ENCODE data around the gene CBX8.
A peak's percentile ranks its signal among the peaks of the same experiment; 100 is the strongest.

GRCh38 chr17:79831265-79832217 lies 34.7 kb upstream of the CBX8 start:
- TF ChIP-seq, protein P1, sequence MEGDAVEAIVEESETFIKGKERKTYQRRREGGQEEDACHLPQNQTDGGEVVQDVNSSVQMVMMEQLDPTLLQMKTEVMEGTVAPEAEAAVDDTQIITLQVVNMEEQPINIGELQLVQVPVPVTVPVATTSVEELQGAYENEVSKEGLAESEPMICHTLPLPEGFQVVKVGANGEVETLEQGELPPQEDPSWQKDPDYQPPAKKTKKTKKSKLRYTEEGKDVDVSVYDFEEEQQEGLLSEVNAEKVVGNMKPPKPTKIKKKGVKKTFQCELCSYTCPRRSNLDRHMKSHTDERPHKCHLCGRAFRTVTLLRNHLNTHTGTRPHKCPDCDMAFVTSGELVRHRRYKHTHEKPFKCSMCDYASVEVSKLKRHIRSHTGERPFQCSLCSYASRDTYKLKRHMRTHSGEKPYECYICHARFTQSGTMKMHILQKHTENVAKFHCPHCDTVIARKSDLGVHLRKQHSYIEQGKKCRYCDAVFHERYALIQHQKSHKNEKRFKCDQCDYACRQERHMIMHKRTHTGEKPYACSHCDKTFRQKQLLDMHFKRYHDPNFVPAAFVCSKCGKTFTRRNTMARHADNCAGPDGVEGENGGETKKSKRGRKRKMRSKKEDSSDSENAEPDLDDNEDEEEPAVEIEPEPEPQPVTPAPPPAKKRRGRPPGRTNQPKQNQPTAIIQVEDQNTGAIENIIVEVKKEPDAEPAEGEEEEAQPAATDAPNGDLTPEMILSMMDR (IDR thresholded peaks at IDR 0.05), result peak in 1 of 4 experiments; percentile 6
- TF ChIP-seq POLR2A (IDR thresholded peaks at IDR 0.05), result no peak

All from prostate gland (tissue), 2 donors.